Epithelial cell of esophagus (primary cell): ENCODE results near the gene KCNT2.

Source experiments
- DNase-seq: peaks from one replicate; pipeline ENCODE4 v3.0.0; 2010; ENCODE audit warnings: low read depth
- H3K4me3 ChIP-seq: 2 replicates; pipeline ENCODE4 v1.5.1; 2011; ENCODE audit warnings: mild to moderate bottlenecking, low read length, control low read depth
- CTCF ChIP-seq: IDR thresholded peaks from 2 replicates; pipeline ENCODE4 v1.5.1; 2011; ENCODE audit warnings: low read depth, mild to moderate bottlenecking, low read length, control low read depth, inconsistent platforms; ENCODE audit not compliant: insufficient read depth; ENCODE audit errors: missing control alignments

The KCNT2 gene

GRCh38 chr1:196400478-196401451 lies 207.5 kb downstream of the KCNT2 start:
- H3K4me3 ChIP-seq: no peak overlapping the region
- no peak for TF ChIP-seq CTCF

GRCh38 chr1:196399713-196400112 lies 208.5 kb downstream of the KCNT2 start:
- peak; percentile 18 for DNase-seq
- H3K4me3 ChIP-seq: no peak overlapping the region
- no peak for TF ChIP-seq CTCF

More at GRCh38 chr1:196400478-196401451, 207.5 kb downstream of the KCNT2 start:
- DNase-seq: peak; percentile 76

DNA sequence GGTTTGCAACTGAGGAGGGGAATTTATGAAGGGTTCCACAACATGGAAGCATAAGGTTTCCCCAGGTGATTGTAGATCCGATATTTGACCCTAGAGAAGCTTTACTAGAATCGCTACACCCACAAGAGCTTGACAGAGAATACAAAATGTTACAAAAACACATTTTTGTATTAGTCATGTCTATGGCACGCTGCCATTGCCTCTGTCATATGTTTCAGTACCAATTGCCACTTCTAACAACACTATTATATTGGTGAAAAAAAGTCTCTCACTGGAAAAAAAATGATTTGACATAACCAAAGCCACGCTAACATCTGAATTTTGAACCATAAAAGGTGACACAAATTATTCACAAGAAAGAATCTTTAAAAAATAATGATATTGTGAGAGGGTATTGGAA lies 214.5 kb downstream of the KCNT2 start:
- DNase-seq: peak; percentile 65
- H3K4me3 ChIP-seq: no peak overlapping the region
- no peak for TF ChIP-seq CTCF

- TF ChIP-seq CTCF: no peak
- H3K4me3 ChIP-seq: no peak overlapping the region
- no peak for DNase-seq
Measured at GRCh38 chr1:196393282-196393681, 215.0 kb downstream of the KCNT2 start.

DNA sequence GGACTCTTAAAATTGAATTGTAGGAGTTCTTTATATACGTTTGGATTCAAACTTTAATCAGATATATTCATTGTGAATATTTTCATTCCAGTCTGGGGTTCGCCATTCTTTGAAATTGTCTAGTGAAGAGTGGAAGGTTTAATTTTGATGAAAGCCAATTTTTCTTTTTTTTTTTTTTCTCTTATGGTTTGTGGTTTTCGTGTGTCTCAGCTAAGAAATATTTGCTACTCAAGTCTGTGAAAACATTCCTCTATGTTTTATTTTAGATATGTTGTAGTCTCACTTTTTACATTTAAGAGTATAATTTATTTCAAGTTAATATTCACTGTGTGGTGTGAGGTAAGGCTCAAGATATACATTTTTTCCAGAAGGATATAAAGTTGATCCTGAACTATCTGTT lies 220.5 kb downstream of the KCNT2 start:
- no peak for DNase-seq

GRCh38 chr1:196385109-196385508 lies 223.1 kb downstream of the KCNT2 start:
- peak; percentile 4 for DNase-seq
- no peak overlapping the region for H3K4me3 ChIP-seq
- TF ChIP-seq CTCF: no peak

More for the DNA sequence above, 220.5 kb downstream of the KCNT2 start:
- no peak overlapping the region for H3K4me3 ChIP-seq
- TF ChIP-seq CTCF: no peak

DNA sequence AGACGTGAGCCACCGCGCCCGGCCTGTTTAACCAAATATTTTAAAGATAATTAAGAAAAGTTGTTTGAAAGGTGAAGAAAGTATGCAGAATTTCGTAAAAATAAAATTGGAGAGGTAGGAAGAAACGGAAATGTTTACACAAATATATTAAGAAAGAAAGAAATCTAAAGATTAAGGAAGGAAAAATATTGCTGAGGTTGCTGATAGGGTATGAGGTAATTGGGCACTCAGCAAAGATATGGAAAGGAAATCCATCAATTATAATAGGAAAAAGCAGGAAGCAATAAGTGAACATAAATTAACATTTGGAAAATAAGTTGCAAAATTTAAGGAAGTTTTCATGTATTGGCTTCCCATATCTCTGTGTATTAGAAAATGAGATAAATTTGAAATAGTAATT lies 225.9 kb downstream of the KCNT2 start:
- H3K4me3 ChIP-seq: no peak overlapping the region
- no peak for TF ChIP-seq CTCF
- DNase-seq: no peak
